ENCODE measurements around the gene MARVELD1. TPM values are rescaled to one million over a fixed set of nuclear protein-coding genes. Genes with fewer than 3 reads are reported as not detected.
A peak's percentile ranks its signal among the peaks of the same experiment; 100 is the strongest.

MARVELD1 gene
- total RNA-seq, 4 donors from 2014 or later: 3.5 to 10.3 (median 7.1) TPM

- Histone ChIP-seq H3K4me3 (no peak overlapping the region), H3K9me3 (no peaks in the 10 kb centered on the region), H3K4me1 (peaks cover 0 to 15% (median 0%) of the 10 kb centered on the region in 4 donors), H3K27ac (no peak overlapping the region), H3K27me3 (no peaks in the 10 kb centered on the region), H3K36me3 (no peaks in the 10 kb centered on the region)
- TF ChIP-seq POLR2A (IDR thresholded peaks at IDR 0.05): no peak
- no peak for TF ChIP-seq CTCF (IDR thresholded peaks at IDR 0.05)
- no peak for DNase-seq
Measured at GRCh38 chr10:97729014-97729413, 15.5 kb downstream of the MARVELD1 start.

- Histone ChIP-seq H3K9me3 (no peaks in the 10 kb centered on the region), H3K27ac (no peak overlapping the region), H3K36me3 (no peaks in the 10 kb centered on the region), H3K27me3 (no peaks in the 10 kb centered on the region), H3K4me1 (peaks cover 0 to 5% (median 0%) of the 10 kb centered on the region in 4 donors), H3K4me3 (no peak overlapping the region)
- TF ChIP-seq POLR2A (IDR thresholded peaks at IDR 0.05) (no peak), CTCF (IDR thresholded peaks at IDR 0.05) (peak; percentile 36 to 98 (median 88))
- peak in 2 of 3 donors; percentile 54 to 86 for DNase-seq
Measured at GRCh38 chr10:97731346-97732051, 18.0 kb downstream of the MARVELD1 start.

- no peaks in the 10 kb centered on the region for H3K27me3 ChIP-seq
- no peak for DNase-seq
- no peaks in the 10 kb centered on the region for H3K4me1 ChIP-seq
- H3K36me3 ChIP-seq: no peaks in the 10 kb centered on the region
- H3K9me3 ChIP-seq: no peaks in the 10 kb centered on the region
- H3K4me3 ChIP-seq: no peak overlapping the region
- TF ChIP-seq CTCF (IDR thresholded peaks at IDR 0.05): no peak
- TF ChIP-seq POLR2A (IDR thresholded peaks at IDR 0.05): no peak
- no peak overlapping the region for H3K27ac ChIP-seq
Measured at GRCh38 chr10:97732052-97732359, 18.5 kb downstream of the MARVELD1 start.

- no peak for DNase-seq
- peaks cover 0 to 4% (median 3%) of the 10 kb centered on the region in 4 donors for H3K4me1 ChIP-seq
- H3K36me3 ChIP-seq: no peaks in the 10 kb centered on the region
- no peak overlapping the region for H3K4me3 ChIP-seq
- H3K27ac ChIP-seq: no peak overlapping the region
- TF ChIP-seq CTCF (IDR thresholded peaks at IDR 0.05): no peak
- TF ChIP-seq POLR2A (IDR thresholded peaks at IDR 0.05): no peak
- H3K9me3 ChIP-seq: no peaks in the 10 kb centered on the region
- H3K27me3 ChIP-seq: no peaks in the 10 kb centered on the region
Measured at GRCh38 chr10:97733256-97733655, 19.7 kb downstream of the MARVELD1 start.

GRCh38 chr10:97734021-97734420 lies 20.5 kb downstream of the MARVELD1 start:
- H3K36me3 ChIP-seq: no peaks in the 10 kb centered on the region
- H3K27me3 ChIP-seq: no peaks in the 10 kb centered on the region
- H3K4me3 ChIP-seq: no peak overlapping the region
- no peak for TF ChIP-seq POLR2A (IDR thresholded peaks at IDR 0.05)
- TF ChIP-seq CTCF (IDR thresholded peaks at IDR 0.05): no peak
- no peak for DNase-seq
- peaks cover 0 to 11% (median 9%) of the 10 kb centered on the region in 4 donors for H3K4me1 ChIP-seq
- H3K27ac ChIP-seq: no peak overlapping the region
- H3K9me3 ChIP-seq: no peaks in the 10 kb centered on the region

All from Peyer's patch (tissue), 4 donors.